CD4-positive, alpha-beta T cell treated with Interleukin-1 beta for 1 hour (primary cell): ENCODE results near the gene KCNA5.

Source experiments
- DNase-seq, 2 donors: peaks; one replicate each; pipeline ENCODE4 v3.0.0-alpha.2; 2020 to 2022

The KCNA5 gene

GRCh38 chr12:5068126-5068525 is 24.4 kb downstream of the KCNA5 start:
- DNase-seq = no peak

DNA sequence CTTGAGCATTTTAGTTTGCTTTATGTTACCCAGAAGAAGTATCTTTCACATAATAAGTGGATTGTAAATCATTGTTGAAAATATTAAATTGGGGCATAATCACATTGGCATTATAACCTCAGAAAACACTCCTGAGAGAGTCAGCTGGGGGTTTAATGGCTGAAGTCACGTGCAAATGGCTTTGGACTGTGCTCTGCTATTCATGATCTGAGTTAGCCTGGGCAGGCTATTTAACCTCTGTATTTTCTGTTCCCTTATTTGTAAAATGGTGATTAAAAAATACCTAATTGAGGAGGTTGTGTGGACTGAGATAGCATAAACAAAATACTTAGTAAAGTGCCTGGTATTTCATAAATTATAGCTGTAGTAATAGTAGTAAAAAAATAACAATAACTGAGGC is 24.9 kb downstream of the KCNA5 start:
- DNase-seq = no peak

- no peak for DNase-seq
Measured at GRCh38 chr12:5070090-5070489, 26.4 kb downstream of the KCNA5 start.

DNA sequence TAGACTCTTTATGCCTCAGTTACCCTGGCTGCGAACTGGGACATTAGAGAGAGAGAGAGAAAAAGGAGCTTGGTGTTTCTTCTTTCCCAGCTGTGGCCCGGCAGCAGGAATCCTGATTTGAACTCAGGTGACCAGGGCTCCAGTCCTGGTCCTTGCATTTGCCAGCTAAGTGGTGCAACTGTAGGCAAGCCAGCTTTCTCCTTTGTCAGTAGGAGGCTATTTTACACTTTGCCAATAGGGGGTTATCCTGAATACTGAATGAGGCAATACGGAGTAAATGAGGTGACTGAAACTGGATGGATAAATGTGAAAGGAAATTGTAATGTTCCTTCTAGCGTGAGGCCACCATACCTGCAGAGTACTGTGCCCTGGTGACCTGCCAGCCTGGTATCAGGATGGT is 27.8 kb downstream of the KCNA5 start:
- no peak for DNase-seq

GRCh38 chr12:5072311-5072710 is 28.6 kb downstream of the KCNA5 start:
- no peak for DNase-seq

- DNase-seq = no peak
Measured at GRCh38 chr12:5073054-5073453, 29.4 kb downstream of the KCNA5 start.

DNA sequence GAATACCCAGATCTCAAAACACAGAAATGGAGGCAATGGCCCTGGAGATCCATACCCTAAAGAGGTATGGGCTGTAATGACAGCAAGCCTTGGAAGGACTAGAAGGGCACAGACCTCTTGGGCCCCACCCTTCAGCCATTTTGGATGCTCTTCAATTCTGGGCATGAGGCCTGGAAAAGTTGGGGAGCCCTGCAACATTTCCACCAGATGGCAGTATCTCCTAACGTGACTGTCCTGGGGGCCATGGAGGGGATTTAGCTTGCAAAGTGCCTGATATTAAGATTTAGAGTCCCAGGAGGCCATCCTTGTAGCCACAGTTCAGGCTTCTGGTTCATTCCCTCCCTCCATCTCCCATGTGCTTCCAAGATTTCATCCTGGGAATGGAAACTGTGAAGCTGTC is 30.2 kb downstream of the KCNA5 start:
- no peak for DNase-seq

- no peak for DNase-seq
Measured at GRCh38 chr12:5076761-5077160, 33.1 kb downstream of the KCNA5 start.

DNA sequence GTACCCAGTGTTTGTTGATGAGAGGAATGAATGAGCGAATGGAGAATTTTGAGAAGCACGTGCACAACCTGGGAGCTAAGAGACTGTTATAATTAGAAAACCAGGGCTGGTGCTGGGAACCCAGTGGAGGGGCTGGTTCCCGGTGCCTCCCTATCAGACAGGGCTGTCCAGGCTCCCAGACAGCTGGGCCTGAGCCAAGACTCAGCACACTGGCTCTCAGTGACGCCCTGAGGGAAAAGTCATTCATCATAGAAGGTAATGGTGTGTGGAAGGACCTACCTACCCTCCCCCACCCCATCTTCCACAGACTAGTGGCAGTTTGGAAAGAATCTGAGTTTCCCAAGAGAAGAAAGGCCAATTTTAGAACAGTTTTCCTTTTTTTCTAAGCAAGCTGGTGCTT is 34.7 kb downstream of the KCNA5 start:
- DNase-seq = no peak

DNA sequence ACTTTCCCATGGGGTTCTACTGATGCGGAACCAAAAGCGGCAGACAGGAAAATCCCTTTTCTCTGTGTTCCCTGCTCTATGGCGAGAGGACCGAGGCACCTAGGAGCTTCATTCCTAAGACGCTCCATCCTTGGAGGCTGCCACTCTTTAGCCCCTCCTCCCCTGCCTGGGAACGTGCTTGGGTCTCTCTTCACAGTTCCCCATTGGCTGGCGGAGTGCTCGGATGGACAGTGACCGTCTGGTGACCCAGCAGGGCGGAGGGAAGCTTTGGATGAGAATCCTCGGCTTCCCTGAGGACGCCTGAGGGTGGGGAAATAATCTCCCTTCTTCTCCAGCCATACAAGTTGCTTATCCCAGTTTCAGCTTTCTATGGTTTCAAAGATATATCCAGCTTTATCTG is 37.3 kb downstream of the KCNA5 start:
- DNase-seq = no peak

DNA sequence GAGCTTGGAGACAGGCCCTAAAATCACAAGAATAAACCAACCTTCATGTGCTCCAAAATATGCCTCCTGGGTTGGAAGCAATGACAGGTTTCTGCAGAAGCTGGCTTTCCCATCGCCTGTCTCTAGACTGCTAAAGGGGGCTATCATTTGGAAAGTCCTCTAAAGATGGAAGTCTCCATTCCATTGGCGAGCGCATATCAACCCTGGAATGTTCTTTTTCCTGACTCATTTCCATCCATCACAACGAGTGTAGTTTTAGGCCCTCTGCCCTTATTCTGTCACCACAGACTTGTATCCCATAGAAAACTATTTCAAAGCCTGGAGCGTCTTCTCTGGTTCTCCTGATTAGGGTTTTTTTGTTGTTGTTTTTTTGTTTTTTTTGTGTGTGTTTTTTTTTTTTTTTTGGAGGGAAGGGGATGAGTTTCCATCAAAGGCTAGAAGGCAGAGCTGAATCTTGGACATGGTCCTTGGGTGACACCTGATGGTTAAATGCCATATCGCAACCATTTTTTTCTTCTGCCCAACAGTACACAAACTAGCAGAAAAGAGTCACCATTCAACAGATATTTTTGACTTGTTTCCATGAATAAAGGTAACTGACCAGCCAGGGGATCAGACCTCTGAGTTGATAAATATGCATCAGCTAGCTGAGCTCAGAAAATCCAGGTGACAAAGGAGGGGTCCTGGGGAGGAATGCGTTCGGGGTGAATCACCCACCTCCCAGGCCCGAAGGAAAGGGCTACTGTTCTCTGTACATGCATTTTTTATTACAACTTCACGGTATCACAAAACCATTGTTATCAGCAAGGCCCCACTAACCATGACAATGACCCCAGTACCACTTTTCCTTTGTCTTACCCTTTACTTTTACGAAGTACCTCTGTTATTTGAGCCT is 40.5 kb downstream of the KCNA5 start:
- DNase-seq = peak; percentile 3 to 20

- no peak for DNase-seq
Measured at GRCh38 chr12:5085896-5086295, 42.2 kb downstream of the KCNA5 start.

DNA sequence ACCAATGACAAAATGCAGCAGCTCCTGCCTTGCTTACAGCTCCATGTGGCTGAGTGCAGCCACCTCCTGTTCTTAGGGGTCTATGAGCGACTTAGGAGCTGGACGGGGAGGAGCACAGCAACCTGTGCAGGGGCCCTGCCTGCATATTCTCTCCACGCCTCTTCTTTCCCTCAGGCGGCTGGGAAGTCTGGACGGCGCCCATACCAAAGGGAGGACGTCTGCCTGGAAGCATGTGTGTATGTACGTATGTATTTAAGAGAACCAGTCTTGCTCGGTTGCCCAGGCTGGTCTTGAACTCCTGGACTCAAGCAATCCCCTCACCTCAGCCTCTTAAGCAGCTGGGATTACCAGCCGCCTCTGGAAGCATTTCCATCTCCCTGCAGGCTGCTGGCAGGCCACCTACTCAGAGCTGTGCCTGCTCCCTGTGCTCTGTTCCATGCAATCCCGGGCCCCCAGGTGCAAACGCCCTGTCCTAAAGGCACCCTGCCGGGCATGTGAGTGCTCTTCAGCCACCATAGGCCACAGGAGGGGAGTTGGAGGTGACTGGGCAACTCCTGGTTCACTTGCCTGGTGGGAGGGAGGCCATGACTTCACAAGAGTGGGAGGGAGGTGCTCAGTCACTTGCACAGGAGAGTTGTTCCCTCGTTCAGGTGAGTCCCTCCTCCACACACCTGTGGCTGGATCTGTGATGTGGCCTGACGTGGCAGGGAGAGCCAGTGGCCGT is 44.3 kb downstream of the KCNA5 start:
- no peak for DNase-seq

- DNase-seq = no peak
Measured at GRCh38 chr12:5088586-5089264, 45.0 kb downstream of the KCNA5 start.

DNA sequence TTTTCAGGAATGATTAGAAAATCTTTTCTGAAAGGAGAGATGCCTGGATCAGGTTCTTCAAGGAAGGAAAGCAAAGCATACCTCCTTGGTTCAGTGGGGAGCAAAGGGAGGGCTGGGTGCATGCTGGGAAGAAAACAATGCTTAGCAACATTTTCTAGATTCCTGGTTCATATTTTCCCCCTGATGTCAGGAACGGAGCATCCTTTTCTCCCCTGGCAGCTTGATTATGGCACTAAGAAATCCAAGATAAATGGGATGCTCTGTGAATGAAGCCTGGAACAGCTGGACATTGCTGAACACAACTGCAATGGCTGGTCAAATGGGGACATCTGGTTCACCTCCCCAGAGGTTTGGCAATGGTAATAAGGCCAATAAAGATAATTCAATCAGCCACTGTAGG is 50.9 kb downstream of the KCNA5 start:
- no peak for DNase-seq

- no peak for DNase-seq
Measured at GRCh38 chr12:5094986-5095385, 51.3 kb downstream of the KCNA5 start.
